Trophoblast cell (in vitro differentiated cells and primary cell): ENCODE results near the gene SOCS3.
A peak's percentile ranks its signal among the peaks of the same experiment; 100 is the strongest.

Experiments
- DNase-seq, 2 donors: peaks; one replicate each; pipeline ENCODE4 v3.0.0-alpha.2; 2016
- H2AFZ ChIP-seq: 2 replicates; pipeline ENCODE4 v1.6.1; 2013; ENCODE audit warnings: low read length, moderate library complexity, mild to moderate bottlenecking; ENCODE audit not compliant: insufficient read depth, poor library complexity
- H2AK5ac ChIP-seq: 2 replicates; pipeline ENCODE4 v1.6.1; 2013; ENCODE audit warnings: mild to moderate bottlenecking, low read length
- H2BK120ac ChIP-seq: 2 replicates; pipeline ENCODE4 v1.6.1; 2013; ENCODE audit warnings: low read length, mild to moderate bottlenecking, moderate library complexity; ENCODE audit not compliant: insufficient read depth, poor library complexity
- H2BK12ac ChIP-seq: 2 replicates; pipeline ENCODE4 v1.6.1; 2013; ENCODE audit warnings: mild to moderate bottlenecking, low read length, moderate library complexity
- H2BK5ac ChIP-seq: 2 replicates; pipeline ENCODE4 v1.6.1; 2013; ENCODE audit warnings: low read length, low read depth, moderate library complexity, mild to moderate bottlenecking; ENCODE audit not compliant: poor library complexity
- H3K14ac ChIP-seq: 2 replicates; pipeline ENCODE4 v1.6.1; 2013; ENCODE audit warnings: mild to moderate bottlenecking, low read length
- H3K18ac ChIP-seq: 2 replicates; pipeline ENCODE4 v1.6.1; 2013; ENCODE audit warnings: mild to moderate bottlenecking, low read length
- H3K23ac ChIP-seq: 2 replicates; pipeline ENCODE4 v1.6.1; 2013; ENCODE audit warnings: low read length
- H3K27ac ChIP-seq: 2 replicates; pipeline ENCODE4 v1.5.1; 2013; ENCODE audit warnings: low read depth, mild to moderate bottlenecking, inconsistent platforms, low read length, moderate library complexity
- H3K27me3 ChIP-seq: 2 replicates; pipeline ENCODE4 v1.6.1; 2013; ENCODE audit warnings: inconsistent platforms, mild to moderate bottlenecking, low read length, moderate library complexity; ENCODE audit not compliant: insufficient read depth
- H3K36me3 ChIP-seq, 2 experiments: 1 replicate in 1 of 2; 2 replicates in 1 of 2; pipeline ENCODE4 v1.6.1; 2013; ENCODE audit warnings: low read length in 2 of 2, mild to moderate bottlenecking in 2 of 2, moderate library complexity in 1 of 2; ENCODE audit not compliant: insufficient read depth in 2 of 2, control insufficient read depth in 1 of 2
- H3K4ac ChIP-seq: 2 replicates; pipeline ENCODE4 v1.6.1; 2013; ENCODE audit warnings: low read depth, mild to moderate bottlenecking, low read length, moderate library complexity
- H3K4me1 ChIP-seq, 2 experiments: 1 replicate in 1 of 2; 2 replicates in 1 of 2; pipeline ENCODE4 v1.6.1; 2013; ENCODE audit warnings: low read length in 2 of 2, mild to moderate bottlenecking in 2 of 2, moderate library complexity in 1 of 2; ENCODE audit not compliant: insufficient read depth in 2 of 2, control insufficient read depth in 1 of 2
- H3K4me2 ChIP-seq: 2 replicates; pipeline ENCODE4 v1.6.1; 2013; ENCODE audit warnings: inconsistent platforms, mild to moderate bottlenecking, low read length, moderate library complexity
- H3K4me3 ChIP-seq: 2 replicates; pipeline ENCODE4 v1.5.1; 2013; ENCODE audit warnings: mild to moderate bottlenecking, low read depth, low read length, inconsistent platforms
- H3K79me1 ChIP-seq: one replicate; pipeline ENCODE4 v1.6.1; 2013; ENCODE audit warnings: low read length
- H3K79me2 ChIP-seq: 2 replicates; pipeline ENCODE4 v1.6.1; 2013; ENCODE audit warnings: low read length, mild to moderate bottlenecking; ENCODE audit not compliant: control insufficient read depth, insufficient read depth, poor library complexity
- H3K9ac ChIP-seq: 2 replicates; pipeline ENCODE4 v1.6.1; 2013; ENCODE audit warnings: mild to moderate bottlenecking, low read length
- H3K9me3 ChIP-seq: 2 replicates; pipeline ENCODE4 v1.6.1; 2013; ENCODE audit warnings: low read depth, mild to moderate bottlenecking, control low read depth, inconsistent platforms, low read length; ENCODE audit not compliant: insufficient read depth
- H4K12ac ChIP-seq: 2 replicates; pipeline ENCODE4 v1.6.1; 2013; ENCODE audit warnings: low read depth, mild to moderate bottlenecking, low read length, moderate library complexity
- H4K8ac ChIP-seq: 2 replicates; pipeline ENCODE4 v1.6.1; 2013; ENCODE audit warnings: low read depth, mild to moderate bottlenecking, low read length, moderate library complexity
- H4K91ac ChIP-seq: one replicate; pipeline ENCODE4 v1.6.1; 2013; ENCODE audit warnings: low read depth, mild to moderate bottlenecking, low read length, moderate library complexity
- WGBS: extraction: QIAGEN DNeasy Blood & Tissue Kit; methylation state at CpG from one replicate; pipeline ENCODE4 v1.1.7; 2013; ENCODE audit warnings: missing lambda C conversion rate; ENCODE audit not compliant: insufficient read length, insufficient coverage; ENCODE audit errors: extremely low coverage; 5-methylcytosine and 5-hydroxymethylcytosine counted together

SOCS3 gene

DNA sequence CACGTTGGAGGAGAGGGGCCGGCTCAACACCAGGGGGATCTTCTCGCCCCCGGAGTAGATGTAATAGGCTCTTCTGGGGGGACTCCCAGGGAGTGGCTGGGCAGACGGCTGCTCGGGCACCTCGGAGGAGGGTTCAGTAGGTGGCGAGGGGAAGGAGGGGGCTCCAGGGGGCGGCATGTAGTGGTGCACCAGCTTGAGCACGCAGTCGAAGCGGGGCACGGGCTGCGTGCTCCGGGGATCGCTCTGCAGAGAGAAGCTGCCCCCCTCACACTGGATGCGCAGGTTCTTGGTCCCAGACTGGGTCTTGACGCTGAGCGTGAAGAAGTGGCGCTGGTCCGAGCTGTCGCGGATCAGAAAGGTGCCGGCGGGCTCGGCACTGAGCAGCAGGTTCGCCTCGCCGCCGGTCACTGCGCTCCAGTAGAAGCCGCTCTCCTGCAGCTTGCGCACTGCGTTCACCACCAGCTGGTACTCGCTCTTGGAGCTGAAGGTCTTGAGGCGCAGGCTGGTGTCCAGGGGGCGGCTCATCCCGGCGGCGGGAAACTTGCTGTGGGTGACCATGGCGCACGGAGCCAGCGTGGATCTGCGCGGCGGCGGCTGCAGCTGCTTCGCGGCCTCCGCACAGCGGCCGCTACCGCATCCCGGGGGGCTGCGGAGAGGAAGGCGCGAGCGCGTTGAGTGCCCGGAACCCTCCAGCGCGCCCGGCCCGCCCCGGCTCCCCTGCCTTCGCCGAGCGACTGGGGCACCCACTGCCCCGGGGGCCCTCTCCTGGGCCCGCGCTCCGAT, 1.1 kb downstream of the SOCS3 start:
- no peak overlapping the region for H2BK12ac ChIP-seq
- peaks cover 20 to 24% of the 10 kb centered on the region in 2 experiments for H3K36me3 ChIP-seq
- peak overlapping the region; percentile 96 for H2BK5ac ChIP-seq
- H3K18ac ChIP-seq: peak overlapping the region; percentile 92
- peaks cover 52% of the 10 kb centered on the region for H3K79me1 ChIP-seq
- H2AK5ac ChIP-seq: peak overlapping the region; percentile 45
- peak overlapping the region; percentile 78 for H4K91ac ChIP-seq
- peak overlapping the region; percentile 96 for H3K14ac ChIP-seq
- H3K79me2 ChIP-seq: peaks cover 32% of the 10 kb centered on the region
- H3K23ac ChIP-seq: no peak overlapping the region
- WGBS: no CpG with 5 or more reads among the region's 72 CpGs
- H3K27me3 ChIP-seq: peaks cover 1% of the 10 kb centered on the region
- H3K4me2 ChIP-seq: peak overlapping the region; percentile 71
- no peak overlapping the region for H4K12ac ChIP-seq
- H3K27ac ChIP-seq: peak overlapping the region; percentile 92
- H3K9me3 ChIP-seq: no peaks in the 10 kb centered on the region
- peak overlapping the region; percentile 17 for H2AFZ ChIP-seq
- peak overlapping the region; percentile 98 for H3K9ac ChIP-seq
- peak in 1 of 2 donors; percentile 45 for DNase-seq
- H3K4me3 ChIP-seq: peak overlapping the region; percentile 98
- H4K8ac ChIP-seq: peak overlapping the region; percentile 57
- peak overlapping the region; percentile 54 for H3K4ac ChIP-seq
- H2BK120ac ChIP-seq: peak overlapping the region; percentile 86
- H3K4me1 ChIP-seq: peaks cover 36 to 45% of the 10 kb centered on the region in 2 experiments

DNA sequence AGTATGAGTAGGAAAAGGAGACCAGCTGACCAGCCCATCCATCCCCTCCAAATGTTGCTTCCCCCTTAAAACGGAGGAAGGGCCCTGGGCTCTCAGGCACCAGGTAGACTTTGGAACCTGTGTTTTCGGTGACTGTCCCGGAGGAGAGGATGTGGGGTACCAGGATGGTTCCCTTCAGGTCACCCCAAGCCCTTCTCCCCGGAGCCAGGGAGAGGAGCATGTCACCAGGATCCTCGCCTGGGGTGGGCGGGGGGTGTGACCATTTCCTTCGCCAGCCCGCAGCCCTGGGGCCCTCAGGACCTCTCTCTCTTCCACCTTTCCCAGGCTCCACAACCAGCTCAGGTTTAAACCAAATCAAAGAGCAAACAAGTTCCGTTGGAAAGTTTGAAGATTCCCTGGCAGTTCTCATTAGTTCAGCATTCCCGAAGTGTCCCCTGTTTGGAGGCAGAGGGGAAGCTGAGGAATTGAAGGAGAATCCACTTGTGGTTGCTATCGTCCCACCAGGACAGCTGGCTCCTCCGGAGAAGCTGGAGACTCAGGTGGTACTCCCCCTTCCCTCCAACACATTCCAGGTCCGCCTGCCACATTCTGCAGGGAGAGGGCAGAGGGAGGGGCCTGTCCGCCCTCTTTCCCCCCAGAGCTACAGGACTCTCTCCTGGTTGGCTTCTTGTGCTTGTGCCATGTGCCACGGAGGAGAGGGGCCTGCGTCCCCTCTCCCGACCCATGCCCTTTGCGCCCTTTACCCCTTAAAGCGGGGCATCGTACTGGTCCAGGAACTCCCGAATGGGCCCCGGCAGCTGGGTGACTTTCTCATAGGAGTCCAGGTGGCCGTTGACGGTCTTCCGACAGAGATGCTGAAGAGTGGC, 2.0 kb downstream of the SOCS3 start:
- peak overlapping the region; percentile 15 for H4K8ac ChIP-seq
- no peak overlapping the region for H4K12ac ChIP-seq
- no peak overlapping the region for H2BK12ac ChIP-seq
- peak overlapping the region; percentile 44 for H3K9ac ChIP-seq
- peaks cover 32% of the 10 kb centered on the region for H3K79me2 ChIP-seq
- no peak overlapping the region for H2AFZ ChIP-seq
- H4K91ac ChIP-seq: peak overlapping the region; percentile 11
- H3K27me3 ChIP-seq: peaks cover 1% of the 10 kb centered on the region
- peak overlapping the region; percentile 16 for H3K18ac ChIP-seq
- WGBS: no CpG with 5 or more reads among the region's 25 CpGs
- peak overlapping the region; percentile 71 for H3K4me2 ChIP-seq
- H3K36me3 ChIP-seq: peaks cover 20 to 24% of the 10 kb centered on the region in 2 experiments
- peak overlapping the region; percentile 28 for H2BK5ac ChIP-seq
- H3K9me3 ChIP-seq: no peaks in the 10 kb centered on the region
- H3K23ac ChIP-seq: no peak overlapping the region
- no peak overlapping the region for H2AK5ac ChIP-seq
- peak overlapping the region; percentile 7 for H2BK120ac ChIP-seq
- peak overlapping the region; percentile 98 for H3K4me3 ChIP-seq
- H3K27ac ChIP-seq: peak overlapping the region; percentile 92
- DNase-seq: no peak
- H3K79me1 ChIP-seq: peaks cover 55% of the 10 kb centered on the region
- H3K4ac ChIP-seq: peak overlapping the region; percentile 54
- H3K4me1 ChIP-seq: peaks cover 35 to 44% of the 10 kb centered on the region in 2 experiments
- peak overlapping the region; percentile 0 for H3K14ac ChIP-seq

- Histone ChIP-seq H3K9me3 (no peaks in the 10 kb centered on the region), H2BK120ac (peak overlapping the region; percentile 7)
- WGBS: no CpG with 5 or more reads among the region's 7 CpGs
Measured at GRCh38 chr17:78357177-78357586, 2.7 kb downstream of the SOCS3 start.

GRCh38 chr17:78356101-78356713, 3.7 kb downstream of the SOCS3 start:
- Histone ChIP-seq H3K79me1 (peaks cover 64% of the 10 kb centered on the region), H3K27me3 (peaks cover 1% of the 10 kb centered on the region), H3K9me3 (no peaks in the 10 kb centered on the region), H4K12ac (no peak overlapping the region), H3K4me2 (peak overlapping the region; percentile 27), H2AK5ac (no peak overlapping the region), H2BK120ac (no peak overlapping the region), H3K36me3 (peaks cover 20 to 24% of the 10 kb centered on the region in 2 experiments), H4K8ac (no peak overlapping the region), H3K9ac (no peak overlapping the region), H3K23ac (no peak overlapping the region), H4K91ac (peak overlapping the region; percentile 48), H3K79me2 (peaks cover 34% of the 10 kb centered on the region), H2AFZ (no peak overlapping the region), H2BK12ac (no peak overlapping the region), H3K4ac (no peak overlapping the region), H3K4me3 (no peak overlapping the region), H3K14ac (no peak overlapping the region), H3K18ac (no peak overlapping the region), H3K27ac (peak overlapping the region; percentile 76), H3K4me1 (peaks cover 38 to 51% of the 10 kb centered on the region in 2 experiments), H2BK5ac (no peak overlapping the region)
- no CpG with 5 or more reads among the region's 16 CpGs for WGBS
- peak; percentile 89 to 91 for DNase-seq

More at GRCh38 chr17:78357177-78357586, 2.7 kb downstream of the SOCS3 start:
- Histone ChIP-seq H2AK5ac (no peak overlapping the region), H3K79me1 (peaks cover 59% of the 10 kb centered on the region), H3K27ac (peak overlapping the region; percentile 92), H3K4ac (peak overlapping the region; percentile 54), H3K4me2 (peak overlapping the region; percentile 71), H2AFZ (no peak overlapping the region), H4K12ac (no peak overlapping the region), H2BK12ac (peak overlapping the region; percentile 2), H3K9ac (peak overlapping the region; percentile 29), H3K79me2 (peaks cover 32% of the 10 kb centered on the region), H3K18ac (peak overlapping the region; percentile 16), H2BK5ac (peak overlapping the region; percentile 22), H4K91ac (no peak overlapping the region), H3K4me1 (peaks cover 36 to 45% of the 10 kb centered on the region in 2 experiments), H3K23ac (no peak overlapping the region), H3K4me3 (peak overlapping the region; percentile 98), H4K8ac (no peak overlapping the region), H3K36me3 (peaks cover 20 to 24% of the 10 kb centered on the region in 2 experiments), H3K14ac (peak overlapping the region; percentile 34), H3K27me3 (peaks cover 1% of the 10 kb centered on the region)
- DNase-seq: peak; percentile 42 to 46
